ENCODE data around the gene ESYT2.
A peak's percentile ranks its signal among the peaks of the same experiment; 100 is the strongest.

Gene ESYT2

DNA sequence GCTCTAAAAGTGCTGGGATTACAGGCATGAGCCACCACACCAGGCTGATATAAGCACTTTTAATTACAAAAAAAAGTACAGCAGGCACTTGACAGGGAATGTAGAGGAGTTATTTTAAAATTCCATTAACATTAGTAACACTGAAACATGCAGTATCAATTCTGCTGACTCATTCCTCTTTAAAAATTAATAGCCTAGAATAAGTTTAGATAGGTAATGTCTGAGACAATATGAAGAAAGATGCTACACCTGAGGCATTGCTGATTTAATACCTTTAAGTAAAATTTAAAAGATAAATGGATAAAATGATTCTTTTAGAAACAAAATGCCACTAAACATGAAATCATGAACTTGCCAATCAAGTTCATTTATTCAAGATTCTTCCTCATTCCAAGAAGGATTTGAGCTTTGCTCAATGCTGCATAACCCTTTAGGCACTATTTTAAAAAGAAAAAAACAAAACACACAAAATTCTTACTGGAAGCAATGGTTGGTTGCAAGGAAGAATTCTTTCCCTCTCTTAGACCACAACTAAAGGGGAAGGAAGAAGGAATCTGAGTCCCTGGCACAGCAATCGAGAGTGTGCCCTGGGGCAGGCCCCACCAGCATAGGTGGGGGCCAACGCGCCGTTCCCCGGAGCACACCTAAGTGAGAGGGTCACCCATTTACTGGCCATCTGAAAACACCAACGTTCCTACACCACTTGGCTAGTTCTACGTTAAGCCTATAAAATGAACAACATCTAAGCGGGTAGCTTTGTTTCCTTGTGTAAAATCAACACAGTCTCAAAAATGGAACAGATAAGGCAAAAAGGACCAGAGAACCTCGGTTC is 26.6 kb downstream of the ESYT2 start:
- no peak for DNase-seq

DNA sequence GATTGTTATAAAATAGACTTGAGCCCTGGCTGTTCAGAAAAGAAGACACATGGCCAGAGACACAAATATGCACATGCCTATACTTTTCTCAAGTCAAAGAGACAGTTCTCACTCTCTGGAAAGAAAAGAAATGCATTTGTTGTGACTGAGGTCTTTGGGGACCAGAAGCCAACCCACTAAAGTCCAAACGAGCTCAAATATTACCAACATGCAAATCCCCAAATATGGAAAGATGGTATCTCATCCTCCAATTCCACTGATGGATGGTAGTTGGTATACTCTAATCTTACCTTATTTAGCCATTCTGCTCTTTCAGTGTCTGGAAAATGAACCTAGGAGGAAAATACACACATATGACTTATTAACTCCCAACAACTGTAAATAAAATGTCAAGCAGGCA is 30.6 kb downstream of the ESYT2 start:
- DNase-seq = no peak

DNA sequence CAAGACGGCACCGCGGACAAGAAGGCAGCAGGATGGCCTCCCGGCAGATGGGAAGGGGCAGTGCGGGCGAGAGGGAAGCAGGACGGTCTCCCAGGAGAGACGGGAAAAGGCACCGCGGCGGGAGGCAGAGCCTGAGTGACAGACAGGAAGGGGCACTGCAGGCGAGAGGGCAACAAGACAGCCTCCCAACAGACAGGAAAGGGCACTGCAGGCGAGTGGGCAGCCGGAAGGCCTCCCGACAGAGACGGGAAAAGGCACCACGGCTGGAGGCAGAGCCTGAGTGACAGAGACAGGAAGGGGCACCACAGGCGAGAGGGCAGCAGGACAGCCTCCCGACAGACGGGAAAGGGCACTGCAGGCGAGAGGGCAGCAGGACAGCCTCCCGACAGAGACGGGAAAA is 32.6 kb downstream of the ESYT2 start:
- DNase-seq = no peak

DNA sequence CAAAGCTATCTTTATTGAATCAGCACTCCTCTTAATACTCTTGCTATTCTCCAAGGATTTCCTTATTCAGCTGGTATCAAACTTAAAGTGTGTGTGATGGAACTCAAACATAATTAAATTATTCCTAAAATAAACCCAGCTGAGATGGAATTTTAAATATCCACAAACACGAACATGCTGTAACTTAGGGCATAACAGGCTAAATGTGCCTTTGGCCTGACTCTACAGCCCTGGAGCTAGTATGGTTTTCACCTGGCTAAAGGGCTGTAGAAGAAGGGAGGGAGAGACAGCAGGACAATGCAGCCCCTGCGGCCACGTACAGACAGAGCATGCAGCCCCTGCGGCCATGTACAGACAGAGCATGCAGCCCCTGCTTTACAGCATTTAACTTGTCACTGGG is 34.0 kb downstream of the ESYT2 start:
- no peak for DNase-seq

DNA sequence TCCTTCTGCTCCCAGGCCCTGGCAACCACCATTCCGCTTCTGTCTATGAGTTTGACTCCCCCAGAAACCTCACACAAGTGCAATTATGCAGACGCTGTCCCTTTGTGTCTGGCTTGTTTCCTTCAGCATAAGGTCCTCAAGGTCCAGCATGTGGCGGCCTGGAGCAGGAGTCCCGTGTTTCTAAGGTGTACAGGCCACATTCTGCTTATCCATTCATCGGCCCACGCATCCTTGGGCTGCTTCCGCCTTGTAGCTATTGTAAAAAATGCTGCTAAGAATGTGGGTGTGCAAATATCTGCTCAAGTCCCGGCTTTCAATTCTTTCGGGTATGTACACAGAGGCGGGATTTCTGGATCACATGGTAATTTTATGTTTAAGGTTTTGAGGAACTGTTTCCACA is 38.2 kb downstream of the ESYT2 start:
- DNase-seq = no peak

DNA sequence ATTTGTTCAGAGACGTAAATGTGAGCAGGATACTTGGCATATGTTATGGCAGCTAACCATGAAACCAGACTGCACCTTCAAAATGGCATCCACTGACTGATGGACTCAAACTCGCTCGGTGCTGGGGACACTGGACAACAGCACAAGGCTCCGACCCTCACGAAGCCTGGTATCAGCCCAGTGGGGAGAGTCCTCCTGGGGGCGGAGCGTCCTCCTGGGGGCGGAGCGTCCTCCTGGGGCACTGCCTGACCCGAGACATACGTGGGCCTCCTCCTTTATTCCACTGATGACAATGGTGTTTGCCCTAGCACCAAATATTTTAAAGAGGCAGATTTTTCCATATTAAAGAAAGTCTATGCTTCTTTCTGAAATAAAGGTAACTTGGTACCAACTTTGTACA is 39.5 kb downstream of the ESYT2 start:
- DNase-seq = no peak

DNA sequence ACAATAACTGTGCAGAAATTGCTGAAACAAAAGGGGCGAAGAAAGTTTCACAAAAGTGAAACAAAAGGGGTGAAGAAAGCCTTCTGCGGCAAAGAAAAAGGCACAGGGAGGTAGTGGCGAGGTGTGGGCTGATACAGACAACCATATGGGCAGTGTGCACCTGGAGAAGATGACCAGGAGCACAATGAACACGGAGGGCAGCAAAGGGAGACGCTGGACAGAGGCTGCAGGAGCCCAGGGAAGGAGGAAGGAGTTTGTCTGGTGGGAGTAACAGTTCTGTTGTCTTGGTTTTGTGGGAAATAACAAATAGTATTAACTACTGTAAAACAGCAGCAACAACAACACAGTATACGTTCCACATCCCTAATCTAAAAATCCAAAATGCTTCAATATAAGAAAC is 42.4 kb downstream of the ESYT2 start:
- no peak for DNase-seq

DNA sequence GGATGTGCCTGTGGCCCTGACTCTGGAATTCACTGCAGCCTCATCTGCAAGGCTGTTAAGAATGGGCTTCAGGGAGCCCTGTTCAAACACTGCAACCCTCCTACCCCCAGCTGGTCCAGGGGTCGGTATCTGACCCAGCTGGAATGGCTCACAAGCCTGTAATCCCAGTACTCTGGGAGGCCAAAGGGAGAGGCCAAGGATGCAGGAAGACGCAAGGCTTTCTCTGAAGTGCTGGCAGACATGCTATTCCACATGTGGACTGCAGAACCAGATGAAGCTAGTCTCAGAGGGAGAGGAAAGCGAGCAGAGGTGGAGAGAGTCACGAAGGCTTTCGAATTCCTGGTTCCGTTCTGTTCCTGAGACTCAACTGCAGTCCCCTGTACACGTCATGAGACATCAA is 45.0 kb downstream of the ESYT2 start:
- no peak for DNase-seq

DNA sequence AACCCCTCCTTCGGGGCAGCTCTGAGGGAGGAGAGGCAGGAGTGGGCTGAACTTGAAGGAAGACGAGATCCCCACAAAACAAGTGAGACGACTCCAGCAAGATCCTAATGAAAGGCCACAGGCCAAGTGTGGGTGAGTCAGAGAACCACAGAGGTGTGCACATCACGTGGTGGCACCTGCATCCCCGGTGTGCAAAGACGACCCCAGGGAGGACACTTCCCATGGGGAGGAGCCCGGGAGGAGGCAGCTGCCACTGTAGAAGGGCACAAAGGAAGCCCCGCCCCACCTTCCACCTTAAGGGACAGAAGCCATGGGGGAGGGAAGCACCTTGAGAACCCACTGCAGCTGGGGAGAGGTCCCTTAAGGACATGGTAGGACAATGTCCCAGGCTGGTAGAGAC is 45.7 kb downstream of the ESYT2 start:
- no peak for DNase-seq

DNA sequence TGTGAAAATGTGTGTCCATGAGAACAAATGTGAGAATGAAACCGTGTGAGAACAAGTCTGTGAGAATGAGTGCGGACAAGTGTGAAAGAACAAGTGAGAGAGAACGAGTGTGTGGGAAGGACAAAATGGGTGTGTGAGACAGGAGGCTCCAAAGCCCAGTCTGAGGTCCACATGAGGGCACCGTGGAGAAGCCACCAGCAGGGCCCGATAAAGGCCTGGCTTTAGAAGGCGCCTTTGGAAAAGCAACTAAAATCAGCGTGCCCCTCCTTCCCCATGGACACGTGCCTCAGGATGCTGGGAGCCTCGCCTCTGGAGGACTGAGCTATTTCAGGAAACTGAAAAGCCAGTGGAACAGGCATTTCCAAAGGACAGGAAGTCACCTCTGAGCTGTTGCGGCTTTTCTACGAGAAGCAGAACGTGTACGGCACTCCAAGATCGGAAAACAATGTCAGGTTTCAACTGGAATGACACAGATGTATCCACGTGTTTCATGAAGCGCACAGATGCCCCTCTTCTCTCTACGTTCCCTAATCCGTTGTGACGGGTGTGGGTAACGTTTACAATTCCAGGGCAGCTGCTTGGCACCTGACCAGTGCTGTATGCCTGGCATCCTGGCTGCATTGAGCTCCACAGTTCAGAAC is 46.4 kb downstream of the ESYT2 start:
- DNase-seq = peak; percentile 37

DNA sequence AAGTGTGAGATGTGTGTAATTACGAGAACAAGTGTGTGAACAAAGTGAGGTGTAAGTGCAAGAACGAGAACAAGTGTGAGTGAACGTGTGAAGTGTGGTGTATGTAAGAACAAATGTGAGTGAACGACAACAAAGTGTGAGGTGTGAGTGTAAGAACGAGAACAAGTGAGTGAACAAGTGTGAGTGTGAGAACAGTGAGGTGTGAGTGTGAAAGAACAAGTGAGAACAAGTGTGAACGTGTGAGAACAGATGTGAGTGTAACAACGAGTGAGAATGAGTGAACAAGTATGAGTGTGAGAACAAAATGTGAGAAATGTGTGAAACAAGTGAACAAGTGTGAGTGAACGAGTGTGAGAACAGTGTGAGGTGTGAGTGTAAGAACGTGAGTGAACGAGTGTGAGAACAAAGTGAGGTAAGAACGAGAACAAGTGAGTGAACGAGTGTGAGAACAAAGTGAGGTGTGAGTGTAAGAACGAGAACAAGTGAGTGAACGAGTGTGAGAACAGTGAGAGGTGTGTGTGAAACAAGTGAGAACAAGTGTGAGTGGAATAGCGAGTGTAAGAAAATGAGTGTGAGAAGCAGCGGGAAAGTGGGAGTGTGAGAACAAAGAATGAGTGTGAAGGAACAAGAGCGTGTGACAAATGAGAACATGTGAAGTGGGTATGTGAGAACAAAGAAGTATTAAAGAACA is 47.2 kb downstream of the ESYT2 start:
- DNase-seq = no peak

DNA sequence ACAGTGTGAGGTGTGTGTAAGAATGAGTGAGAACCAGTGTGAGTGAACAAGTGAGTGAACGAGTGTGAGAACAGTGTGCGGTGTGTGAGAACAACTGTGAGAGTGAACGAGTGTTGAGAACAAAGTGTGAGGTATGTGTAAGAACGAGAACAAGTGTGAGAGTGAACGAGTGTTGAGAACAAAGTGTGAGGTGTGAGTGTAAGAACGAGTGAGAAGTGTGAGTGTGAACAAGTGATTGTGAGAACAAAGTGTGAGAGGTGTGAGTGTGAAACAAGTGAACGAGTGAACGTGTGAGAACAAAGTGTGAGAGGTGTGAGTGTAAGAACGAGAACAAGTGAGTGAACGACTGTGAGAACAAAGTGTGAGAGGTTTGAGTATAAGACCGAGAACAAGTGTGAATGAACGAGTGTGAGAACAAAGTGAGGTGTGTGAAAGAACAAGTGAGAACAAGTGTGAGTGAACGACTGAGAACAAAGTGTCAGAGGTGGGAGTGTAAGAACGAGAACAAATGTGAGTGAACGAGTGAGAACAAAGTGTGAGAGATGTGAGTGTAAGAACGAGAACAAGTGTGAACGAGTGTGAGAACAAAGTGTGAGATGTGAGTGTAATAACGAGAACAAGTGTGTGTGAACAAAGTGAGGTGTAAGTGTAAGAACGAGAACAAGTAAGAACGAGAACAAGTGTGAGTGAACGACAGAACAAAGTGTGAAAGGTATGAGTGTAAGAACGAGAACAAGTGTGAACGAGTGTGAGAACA is 47.9 kb downstream of the ESYT2 start:
- DNase-seq = no peak

DNA sequence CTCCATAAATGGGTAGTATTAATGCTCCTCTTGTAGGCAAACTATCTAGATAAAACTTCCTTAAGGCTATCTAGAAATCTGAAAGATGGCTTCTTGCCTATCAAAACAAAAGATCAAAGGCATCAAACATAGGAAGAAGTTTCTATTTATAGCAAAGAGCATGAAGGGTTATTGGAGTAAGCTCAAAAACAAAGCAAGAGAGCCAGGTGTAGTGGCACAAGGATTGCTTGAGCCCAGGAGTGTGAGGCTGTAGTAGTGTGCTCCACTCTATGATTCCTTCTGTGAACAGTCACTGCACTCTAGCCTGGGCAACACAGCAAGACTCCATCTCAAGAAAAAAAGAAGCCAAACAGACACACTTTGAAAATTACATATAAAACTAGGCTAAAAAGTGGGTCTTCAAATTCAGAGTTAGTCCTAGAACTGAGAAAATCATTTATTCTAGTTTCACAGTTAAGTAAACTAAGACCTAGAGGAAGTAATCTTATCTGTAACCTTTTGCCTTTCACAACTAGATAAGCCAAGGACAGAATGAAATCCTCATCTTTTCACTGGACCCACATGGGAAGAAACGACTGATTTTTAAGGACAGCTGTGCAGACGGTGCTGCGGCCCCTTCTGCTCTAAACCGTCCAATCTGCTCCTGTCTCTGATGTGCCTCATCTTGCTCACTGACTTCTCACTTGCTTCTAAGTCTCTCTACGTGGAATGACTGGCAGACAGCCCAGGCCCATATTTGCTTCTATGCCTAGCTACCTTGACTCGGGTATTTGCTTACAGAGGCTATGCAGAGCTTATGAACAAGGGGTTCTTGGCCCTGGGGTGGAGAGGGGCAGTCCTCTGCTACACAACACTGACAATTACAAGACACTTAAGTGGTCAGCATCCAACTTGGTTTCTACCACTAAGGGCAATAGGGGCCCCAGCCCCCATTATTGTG is 50.0 kb downstream of the ESYT2 start:
- DNase-seq = no peak

DNA sequence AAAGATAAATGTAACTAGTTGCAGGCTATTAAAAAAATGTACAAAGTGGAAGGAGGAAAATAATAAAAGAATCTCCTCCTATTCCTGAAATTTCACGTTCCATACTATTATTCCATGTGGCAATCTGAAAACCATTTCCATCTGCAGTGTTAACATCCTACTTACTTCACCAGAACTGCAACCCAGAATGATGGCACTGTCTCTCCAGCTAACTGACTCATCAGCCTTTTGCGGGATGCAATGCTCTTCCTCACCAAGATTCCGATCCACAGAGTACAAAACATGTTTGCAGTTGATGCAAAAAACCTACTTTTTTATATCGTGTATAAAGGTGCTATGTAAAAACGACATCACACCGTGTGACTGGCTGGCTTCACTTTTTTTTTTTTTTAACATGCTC is 50.8 kb downstream of the ESYT2 start:
- DNase-seq = no peak

DNA sequence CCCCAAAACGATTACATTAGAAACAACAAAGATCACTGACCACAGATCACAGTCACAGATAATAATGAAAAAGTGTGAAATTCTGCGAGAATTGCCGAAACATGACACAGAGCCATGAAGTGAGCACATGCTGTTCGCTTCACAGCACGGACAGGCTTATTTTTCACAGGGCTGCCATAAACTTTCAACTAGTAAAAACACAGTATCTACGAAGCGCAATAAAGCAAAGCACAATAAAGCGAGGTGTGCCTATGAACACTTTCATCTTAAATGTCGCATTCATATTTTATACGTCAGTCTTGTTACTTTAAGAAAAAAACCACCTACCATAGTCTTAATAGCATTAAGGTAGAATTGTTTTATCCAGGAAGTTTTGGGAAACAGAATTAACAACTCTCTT is 51.5 kb downstream of the ESYT2 start:
- no peak for DNase-seq

DNA sequence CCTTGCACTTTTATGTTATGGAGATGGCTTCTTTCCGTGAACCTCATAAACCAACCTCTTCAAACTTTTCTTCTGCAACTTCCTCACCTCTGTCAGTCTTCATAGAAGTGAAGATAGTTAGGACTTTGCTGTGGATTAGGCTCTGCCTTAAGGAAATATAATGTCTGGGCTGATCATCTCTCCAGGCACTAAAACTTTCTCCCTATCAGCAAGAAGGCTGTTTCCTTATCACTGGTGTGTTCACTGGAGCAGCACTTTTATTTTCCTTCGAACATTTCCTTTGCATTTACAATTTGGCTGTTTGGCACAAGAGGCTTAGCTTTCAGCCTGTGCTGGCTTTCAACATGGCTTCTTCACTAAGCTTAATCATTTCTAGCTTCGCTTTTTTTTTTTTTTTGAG is 52.8 kb downstream of the ESYT2 start:
- no peak for DNase-seq

DNA sequence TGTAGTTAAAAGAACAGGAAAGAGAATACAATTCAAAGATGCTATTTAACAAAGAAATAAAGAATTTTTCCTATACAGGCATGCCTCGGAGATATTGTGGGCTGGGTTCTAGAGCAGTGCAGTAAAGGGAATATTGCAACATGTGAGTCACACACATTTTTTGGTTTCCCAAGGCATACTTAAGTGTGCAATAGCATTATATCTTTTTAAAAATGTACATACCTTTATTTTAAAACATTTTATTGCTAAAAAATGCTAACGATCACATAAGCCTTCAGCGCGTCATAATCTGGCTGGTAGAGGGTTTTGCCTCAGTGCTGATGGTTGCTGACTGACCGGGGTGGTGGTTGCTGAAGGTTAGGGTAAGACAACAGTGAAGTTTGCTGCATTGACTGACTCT is 54.4 kb downstream of the ESYT2 start:
- no peak for DNase-seq

DNA sequence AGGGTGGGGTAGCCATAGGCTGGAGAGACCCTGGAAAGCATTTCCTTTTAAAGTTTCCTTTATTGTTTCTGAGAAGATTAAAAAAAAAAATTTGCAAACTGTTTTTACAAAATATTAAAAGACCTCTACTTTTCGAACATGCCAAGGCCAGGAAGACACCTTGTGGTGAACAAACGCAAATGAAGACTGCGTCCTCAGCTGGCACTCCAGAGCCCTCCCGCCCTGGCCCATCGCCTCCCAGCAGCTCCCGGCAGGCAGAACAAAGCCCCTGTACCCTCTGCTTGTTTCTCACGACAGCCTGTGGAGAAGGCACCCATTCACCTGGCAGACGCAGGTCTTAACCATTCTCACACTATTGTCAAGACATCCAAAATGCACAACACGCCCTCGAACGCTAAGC is 56.4 kb downstream of the ESYT2 start:
- no peak for DNase-seq

DNA sequence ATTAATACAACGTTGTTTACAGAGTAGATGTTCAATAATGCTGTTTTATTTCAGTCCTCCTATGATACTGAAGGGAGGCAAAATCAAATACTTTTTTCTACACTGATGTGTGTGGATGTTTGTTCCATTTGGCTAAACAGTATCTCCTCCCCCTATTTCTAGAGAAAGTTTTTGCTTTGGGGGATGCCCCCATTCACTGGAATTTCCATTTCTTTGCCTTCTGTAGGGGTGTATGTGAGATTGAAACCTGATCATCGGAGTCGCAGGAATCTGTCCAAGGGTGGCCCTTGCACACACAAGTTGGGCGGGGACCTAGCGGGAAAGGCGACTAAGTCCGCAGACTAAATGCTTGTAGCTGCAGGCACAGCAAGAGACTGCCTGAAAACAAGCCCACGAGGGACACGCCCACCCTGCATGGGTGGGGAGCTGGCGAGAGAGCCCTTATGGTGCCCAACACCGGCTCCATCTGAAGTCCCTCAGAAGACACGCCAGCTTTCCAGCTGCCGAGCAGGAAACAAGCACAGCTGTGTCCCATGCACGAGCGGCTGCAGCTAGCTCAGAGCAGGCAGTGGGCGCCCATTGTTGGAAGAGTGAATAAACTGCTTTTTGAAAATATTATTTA is 58.0 kb downstream of the ESYT2 start:
- no peak for DNase-seq

DNA sequence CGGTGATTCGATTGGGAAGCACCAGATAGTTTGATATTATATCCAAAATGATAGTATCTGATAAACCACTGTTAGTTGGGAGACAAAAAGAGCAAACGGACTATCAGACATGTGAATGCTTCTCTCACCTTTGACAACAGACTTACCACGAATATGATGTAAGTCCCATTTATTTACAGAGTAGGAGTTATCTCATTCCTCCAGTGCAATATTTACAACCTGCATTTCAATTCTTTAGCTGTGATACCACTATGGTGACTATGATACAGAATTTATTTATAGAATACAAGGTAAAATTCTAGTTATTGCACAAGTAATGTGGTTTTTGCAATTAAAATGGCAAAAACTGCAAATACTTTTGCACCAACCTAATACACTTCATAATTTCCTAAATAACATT is 61.6 kb downstream of the ESYT2 start:
- no peak for DNase-seq

DNA sequence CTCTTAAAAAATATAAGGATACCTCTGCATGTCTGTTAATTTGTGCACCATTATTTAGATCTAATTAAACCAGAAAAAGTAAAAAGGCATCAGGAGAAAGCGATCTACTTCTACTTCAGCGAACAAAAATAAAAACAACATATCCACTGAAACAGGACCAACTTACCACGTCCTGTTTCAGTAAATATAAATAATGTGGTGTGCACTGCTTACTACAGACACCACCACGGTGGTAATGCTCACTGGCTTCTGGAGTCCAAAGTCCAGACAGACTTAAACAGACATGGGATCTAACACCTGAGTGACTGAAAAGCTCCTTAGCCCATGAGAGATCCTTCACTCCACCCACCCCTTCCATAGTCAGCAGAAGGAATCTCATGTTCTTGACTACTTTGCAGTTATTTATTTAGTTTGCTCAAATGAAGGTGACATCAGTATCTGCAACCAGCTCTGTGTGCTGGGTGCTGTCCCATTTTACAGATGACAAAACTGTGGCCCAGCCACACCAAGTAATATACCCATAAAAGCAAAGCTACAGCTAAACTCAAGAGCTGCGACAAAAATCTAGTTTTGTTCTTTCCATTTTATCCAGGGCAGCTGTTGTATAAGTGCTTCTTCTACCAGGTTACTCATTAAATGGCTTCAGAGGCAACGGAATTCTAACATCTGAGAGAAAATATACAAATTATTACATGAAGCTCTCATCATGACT is 62.6 kb downstream of the ESYT2 start:
- DNase-seq = no peak

All from NCI-H345 (cell line).